ENCODE measurements around the gene SLC25A48.
"Not testable (repeated sequence)": the region's sequence is repeated elsewhere in the genome, so short reads cannot be mapped to it uniquely, and the experiment has no call there.

Gene SLC25A48

DNA sequence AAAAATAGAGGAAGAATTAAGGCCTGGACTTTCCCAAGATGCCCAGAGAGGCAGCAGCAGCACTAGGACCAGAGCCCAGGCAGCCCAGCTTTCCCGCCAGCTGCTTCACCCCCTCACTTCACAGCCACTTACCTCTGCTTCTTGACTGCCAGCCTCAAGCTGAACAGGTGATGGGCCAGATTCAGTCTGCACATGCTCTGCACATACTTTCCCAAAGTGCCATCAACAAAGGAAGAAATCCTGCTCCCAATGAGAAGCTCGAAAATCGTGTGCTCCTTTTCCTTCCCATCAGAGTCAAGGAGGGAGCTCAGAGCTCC, 4.1 kb upstream of the SLC25A48 start:
- DNase-seq, result no peak

DNA sequence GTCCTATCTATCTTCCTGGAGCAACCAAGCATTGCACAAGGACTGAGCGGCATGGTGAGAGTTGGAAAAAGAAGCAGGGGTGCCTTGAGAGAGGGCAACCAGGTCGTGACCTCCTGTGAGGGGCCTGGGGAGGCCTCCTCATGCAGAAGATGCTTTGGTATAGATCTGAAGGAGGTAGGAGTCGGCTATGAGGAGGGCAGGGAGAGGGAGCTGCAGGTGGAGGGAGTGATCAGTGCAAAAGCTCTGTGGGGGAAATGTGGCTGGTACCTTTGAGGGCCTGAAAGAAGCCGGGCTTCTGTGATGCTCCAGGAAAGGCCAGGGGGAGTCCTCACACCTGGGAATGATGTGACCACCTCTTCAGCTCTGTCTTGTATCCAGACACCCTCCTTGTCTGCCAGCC, 3.6 kb upstream of the SLC25A48 start:
- DNase-seq, result no peak

DNA sequence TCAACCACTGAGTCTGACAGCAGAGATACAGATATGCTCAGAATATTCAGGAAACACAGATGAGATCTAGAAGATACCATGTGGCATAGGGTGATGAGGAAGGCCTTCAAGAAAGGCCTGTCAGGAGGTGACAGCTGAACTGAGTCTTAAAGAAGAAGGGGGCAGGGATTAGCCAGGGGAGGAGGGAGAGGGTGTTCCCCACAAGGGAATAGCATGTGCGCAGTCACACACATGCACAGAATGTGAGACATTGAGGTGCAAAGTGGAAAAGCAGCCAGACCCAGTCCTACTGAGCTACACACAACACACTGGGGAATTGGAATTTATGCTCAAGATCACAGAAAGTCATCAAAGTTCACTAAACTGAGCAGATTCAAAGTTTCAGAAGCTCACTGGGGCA, 3.0 kb upstream of the SLC25A48 start:
- DNase-seq, result no peak

DNA sequence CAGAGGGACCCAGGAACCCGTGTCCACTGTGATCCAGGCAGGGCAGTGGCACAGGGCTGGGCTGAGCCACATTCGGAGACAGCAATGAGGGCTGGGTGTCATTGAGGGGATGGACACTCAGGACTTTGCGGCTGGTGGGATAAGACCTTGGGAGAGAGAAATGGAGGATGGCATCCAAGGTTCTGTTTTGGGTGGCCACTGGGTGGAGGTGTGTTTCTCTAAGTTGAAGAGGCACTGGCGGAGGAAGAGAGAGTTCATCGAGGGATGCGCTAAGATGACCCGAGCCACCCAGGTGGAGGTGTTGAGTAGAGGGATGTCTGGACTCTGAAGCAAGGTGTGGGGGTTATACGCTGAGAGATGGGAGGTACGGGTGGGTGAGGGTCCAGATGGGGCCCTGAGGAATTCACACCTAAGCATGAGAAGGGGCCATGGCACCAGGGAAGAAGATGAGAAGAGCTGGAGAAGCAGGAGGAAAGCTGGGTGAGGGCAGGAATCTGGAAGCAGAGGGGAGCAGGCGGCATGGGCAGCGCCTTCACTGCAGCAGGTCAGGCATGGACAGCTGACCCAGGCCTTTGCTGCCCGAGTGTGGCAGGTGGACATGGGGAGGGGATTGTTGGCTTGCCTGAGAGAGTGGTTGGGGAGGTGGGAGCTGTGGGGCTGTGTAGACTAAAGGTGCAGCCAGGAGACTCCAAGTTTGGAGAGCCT, 2.5 kb upstream of the SLC25A48 start:
- no peak for DNase-seq

GRCh38 chr5:135832941-135833920, 1.2 kb upstream of the SLC25A48 start:
- no peak for DNase-seq

DNA sequence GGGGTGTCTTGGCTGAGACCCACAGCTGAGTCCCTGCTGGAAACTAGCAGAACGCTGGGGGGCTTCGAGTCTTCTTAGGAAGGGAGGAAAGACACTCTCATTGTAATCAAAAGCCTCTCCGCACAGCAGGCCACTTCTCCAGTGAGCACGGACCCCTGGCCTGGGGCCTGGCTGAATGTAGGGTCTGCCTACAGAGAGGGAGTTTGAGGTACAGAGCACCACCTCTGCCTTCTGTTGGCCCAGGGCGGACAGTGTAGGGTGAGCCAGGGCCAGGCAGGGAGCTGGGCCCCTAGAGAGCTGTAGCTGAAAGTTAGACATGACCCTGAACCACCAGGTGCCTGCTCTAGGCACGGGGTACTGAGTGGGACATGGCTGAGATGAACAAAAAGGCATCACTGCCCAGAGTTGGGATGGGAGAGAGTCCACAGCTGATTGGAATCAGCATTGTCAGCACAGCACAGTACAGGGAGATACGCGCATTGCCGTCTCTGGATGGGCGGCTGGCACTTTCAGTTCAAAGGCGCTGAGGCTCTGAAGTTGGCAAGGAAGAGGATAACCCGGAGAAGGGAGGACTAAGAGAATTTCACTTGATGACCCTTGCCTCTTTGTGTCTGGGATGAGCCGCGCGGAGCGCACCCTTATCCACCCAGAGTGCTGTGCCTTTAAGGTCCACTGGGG, 363 bp upstream of the SLC25A48 start:
- no peak for DNase-seq

GRCh38 chr5:135835766-135836165, 1.3 kb downstream of the SLC25A48 start:
- no peak for DNase-seq

- DNase-seq, result not testable (repeated sequence)
Measured at GRCh38 chr5:135838395-135838794, 3.9 kb downstream of the SLC25A48 start.

- no peak for DNase-seq
Measured at GRCh38 chr5:135839566-135839965, 5.1 kb downstream of the SLC25A48 start.

DNA sequence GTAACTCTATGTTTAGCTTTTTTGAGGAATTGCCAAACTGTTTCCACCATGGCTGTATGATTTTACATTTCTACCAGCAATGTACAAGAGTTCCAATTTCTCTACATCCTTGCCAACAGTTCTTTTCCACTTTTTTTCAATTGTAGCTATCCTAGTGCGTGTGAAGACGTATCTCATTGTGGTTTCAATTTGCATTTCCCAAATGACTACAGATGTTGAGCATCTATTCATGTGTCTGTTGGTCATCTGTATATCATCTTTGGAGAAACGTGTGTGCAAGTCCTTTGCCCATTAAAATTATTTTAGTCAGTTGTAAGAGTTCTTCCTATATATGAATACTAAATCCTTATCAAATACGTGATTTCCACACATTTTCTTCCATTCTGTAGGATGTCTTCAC, 6.5 kb downstream of the SLC25A48 start:
- no peak for DNase-seq

DNA sequence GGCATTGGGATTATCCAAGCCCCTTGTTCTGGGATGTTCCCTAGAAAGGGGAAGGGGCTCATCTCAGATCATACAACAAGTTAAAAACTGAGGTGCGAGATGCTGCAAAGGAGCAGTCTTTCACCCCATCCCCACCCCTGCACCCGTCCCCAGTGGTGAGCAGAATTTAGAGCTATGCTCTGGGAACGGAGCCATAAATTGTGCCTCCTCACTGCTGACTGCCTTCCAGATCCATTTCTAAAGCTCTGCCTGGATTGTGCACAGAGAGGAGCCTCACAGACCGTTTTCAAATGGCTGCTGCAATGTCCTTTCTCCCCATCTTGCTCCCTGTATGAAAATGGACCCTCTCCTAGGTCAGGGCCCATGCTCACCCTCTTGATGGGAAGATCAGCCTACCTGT, 8.3 kb downstream of the SLC25A48 start:
- no peak for DNase-seq

DNA sequence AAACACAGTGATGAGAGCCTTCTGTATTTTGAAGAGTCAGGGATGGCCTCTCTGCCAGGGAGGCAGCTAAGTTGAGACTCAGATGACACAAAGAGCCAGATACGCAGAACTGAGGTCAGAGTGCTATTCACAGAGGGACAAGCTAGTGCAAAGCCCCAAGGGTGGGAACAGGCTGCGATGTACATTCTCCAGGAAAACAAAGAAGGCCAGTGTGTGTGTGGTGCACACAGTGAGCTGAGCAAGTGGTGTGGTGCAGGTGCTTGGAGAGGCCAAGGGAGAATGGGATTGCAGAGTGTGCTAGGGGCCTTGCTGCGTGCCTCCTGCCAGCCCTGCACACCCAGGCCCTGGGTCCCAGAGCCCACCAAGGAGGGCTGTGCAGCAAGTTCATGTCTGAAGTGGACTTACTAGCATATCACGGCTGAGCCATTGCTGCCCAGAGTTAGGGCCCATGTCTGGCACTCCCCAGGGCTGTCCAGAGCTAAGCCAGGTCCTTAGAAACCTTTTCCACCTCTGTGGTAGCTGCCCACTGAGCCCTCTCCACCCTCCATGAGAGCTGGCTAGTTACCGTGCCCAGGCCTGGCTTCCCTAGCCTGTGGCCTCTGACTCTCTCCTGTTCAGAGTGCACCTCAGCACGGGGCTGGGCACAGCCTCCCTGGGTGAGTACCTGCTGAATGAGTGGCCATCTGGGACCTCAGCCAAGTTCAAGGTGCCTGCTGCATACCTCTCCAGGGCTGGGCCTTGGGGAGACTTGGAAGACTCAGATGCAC, 9.3 kb downstream of the SLC25A48 start:
- no peak for DNase-seq

DNA sequence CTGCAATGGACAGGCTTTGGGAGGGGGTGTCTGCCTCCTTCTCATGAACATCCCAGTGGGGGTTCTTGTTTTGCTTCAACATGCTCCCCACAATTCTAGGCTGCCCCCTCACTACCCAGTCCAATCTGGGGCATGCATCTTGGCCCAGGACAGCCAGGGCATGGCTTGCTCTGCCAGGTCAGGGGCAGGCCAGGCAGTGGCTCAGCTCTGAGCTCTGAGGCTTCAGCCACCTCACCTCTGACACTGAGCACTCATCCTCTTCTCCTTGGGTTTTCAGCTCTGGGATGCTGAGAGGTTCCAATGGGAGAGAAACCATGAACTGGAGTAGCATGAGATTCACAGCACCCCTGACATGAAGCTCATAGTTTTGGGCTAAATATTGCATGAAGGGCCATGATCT, 11.8 kb downstream of the SLC25A48 start:
- DNase-seq, result no peak

DNA sequence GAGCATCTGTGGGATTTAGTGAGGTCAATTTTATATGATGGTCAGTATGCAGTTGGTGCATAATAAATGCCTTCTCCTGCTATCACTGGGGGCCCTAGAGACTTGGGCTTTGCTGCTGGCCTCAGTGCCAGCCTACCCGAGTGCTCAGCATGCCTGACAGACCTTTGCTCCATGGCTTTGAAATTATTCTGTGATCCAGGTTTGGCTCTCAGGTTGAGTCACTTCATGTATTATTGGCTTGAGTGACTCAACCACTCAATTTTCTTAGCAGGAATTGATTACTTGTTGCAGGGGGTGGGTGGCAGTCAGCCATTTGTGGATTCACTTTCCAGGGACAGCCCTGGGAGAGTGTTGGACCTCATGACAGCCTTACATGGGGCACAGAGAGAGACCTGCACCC, 13.5 kb downstream of the SLC25A48 start:
- DNase-seq, result no peak

GRCh38 chr5:135850231-135850630, 15.8 kb downstream of the SLC25A48 start:
- DNase-seq, result no peak

DNA sequence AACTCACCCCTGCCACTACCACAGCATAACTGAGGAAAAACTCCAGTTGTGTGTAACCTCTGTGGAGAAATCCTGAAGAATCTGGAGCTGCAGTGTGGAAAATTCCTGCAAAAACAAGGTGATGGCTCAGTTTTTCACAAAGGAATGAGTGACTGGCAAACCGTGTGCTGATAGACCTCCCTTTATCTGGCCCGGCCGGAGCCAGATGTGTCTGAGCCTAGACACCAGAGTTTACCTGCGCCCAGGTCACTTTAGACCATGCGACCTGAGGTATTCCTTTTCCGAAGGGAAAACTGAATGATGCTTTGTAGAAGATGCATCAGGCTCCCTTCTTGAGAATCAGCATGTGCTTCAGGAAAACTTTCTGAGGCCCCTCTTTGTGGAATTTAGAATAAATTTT, 16.2 kb downstream of the SLC25A48 start:
- DNase-seq, result no peak

DNA sequence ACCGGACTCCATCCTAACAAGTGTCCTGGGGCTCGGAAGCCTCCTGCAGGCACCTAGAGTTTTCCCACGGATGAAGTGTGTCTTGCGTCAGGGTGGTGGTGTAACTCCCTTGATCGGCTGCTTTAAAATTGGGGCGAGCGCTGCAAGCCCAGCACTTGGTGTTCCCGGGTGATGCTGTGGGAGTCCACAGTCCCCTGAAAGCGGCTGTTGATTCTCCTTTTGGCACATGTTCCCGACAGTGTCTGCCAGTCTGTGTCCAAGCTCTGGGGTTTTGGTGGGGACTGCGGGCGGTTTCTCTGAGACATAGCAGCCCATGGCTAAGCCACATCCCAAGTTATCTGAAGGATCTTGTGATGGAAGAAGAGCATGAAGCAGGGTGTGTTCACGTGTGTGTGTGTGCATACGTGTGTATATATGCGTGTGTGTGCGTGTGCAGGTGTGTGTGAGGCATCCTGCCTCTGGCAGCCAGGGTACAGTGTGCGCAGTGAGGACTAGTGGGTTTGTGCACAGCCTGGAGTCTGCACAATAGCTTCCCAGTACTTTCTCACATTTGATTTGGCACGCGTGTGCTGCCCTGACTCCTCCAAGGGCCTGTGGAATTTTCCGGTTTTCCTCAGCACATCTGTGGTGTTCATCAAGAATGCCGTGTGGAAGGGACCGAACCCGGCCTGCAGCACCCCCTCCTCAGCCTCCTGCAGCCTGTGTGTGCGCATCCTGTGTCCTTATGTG, 16.9 kb downstream of the SLC25A48 start:
- DNase-seq, result no peak

DNA sequence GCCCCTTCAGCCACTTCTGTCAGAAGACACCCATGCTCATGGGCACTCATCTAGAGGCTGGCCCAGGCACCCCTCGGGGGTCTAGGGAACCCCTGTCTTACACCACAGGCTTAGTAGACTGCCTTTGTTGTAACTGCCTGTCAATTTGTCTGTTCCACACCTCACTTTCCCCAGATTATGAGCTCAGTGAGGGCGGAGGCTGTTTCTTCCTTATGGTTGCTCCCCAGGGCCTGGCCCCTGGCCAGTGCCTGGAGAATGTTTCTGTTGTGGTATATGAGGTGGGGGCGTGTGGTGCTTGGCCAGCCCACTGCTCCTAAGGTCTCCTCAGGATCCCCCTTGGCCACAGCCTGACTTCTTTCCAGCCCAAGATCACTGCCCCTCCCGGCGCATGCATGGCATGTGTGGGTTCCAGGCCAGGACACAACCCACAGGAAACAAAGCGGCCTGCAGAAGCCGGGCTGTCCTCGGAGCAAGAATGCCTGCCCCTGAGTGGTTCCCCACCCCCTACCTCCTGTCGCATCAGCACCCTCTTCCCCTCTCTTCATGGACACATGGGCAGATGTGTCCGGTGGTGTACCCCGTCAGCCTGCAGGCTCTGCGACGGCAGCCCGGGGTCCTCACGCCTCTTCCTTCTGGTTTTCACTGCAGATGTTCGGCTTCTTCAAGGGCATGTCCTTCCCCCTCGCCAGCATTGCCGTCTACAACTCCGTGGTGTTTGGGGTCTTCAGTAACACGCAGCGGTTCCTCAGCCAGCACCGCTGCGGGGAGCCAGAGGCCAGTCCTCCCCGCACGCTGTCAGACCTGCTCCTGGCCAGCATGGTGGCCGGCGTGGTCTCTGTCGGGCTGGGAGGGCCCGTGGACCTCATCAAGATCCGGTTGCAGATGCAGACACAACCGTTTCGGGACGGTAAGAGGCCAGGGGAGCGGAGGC, 17.7 kb downstream of the SLC25A48 start:
- no peak for DNase-seq

- no peak for DNase-seq
Measured at GRCh38 chr5:135857630-135858311, 23.3 kb downstream of the SLC25A48 start.

GRCh38 chr5:135859186-135859585, 24.7 kb downstream of the SLC25A48 start:
- not testable (repeated sequence) for DNase-seq
